Parathyroid adenoma (tissue), 2 donors: ENCODE measurements around the gene AGPAT2.

Experiments
- H2AFZ ChIP-seq: fragments of 300-600 bp; sonication (generic); one replicate; pipeline ENCODE4 v1.7.0; 2017; ENCODE audit warnings: antibody characterized with exemption, mild to moderate bottlenecking
- H3K27ac ChIP-seq: fragments of 300-600 bp; sonication (generic); one replicate; pipeline ENCODE4 v1.7.0; 2017
- H3K27me3 ChIP-seq: fragments of 300-600 bp; sonication (generic); one replicate; pipeline ENCODE4 v1.7.0; 2017; ENCODE audit warnings: low read length; ENCODE audit not compliant: control insufficient read depth, insufficient read depth
- H3K36me3 ChIP-seq: fragments of 300-600 bp; sonication (generic); one replicate; pipeline ENCODE4 v1.7.0; 2017; ENCODE audit warnings: low read length; ENCODE audit not compliant: control insufficient read depth, insufficient read depth
- H3K4me1 ChIP-seq: fragments of 300-600 bp; sonication (generic); one replicate; pipeline ENCODE4 v1.7.0; 2017; ENCODE audit warnings: control low read depth
- H3K4me2 ChIP-seq: fragments of 300-600 bp; sonication (generic); one replicate; pipeline ENCODE4 v1.7.0; 2017; ENCODE audit warnings: low read length
- H3K4me3 ChIP-seq: fragments of 300-600 bp; sonication (generic); one replicate; pipeline ENCODE4 v1.7.0; 2017; ENCODE audit warnings: low read depth, low read length
- H3K79me2 ChIP-seq: fragments of 300-600 bp; sonication (generic); one replicate; pipeline ENCODE4 v1.7.0; 2017; ENCODE audit warnings: control low read depth
- H3K9ac ChIP-seq: fragments of 300-600 bp; sonication (generic); one replicate; pipeline ENCODE4 v1.7.0; 2017; ENCODE audit warnings: mild to moderate bottlenecking
- H3K9me3 ChIP-seq: fragments of 300-600 bp; sonication (generic); one replicate; pipeline ENCODE4 v1.7.0; 2017; ENCODE audit warnings: low read length; ENCODE audit not compliant: control insufficient read depth
- TF ChIP-seq, protein P1 (sequence below): fragments of 300-600 bp; sonication (generic); IDR thresholded peaks from one replicate; pipeline ENCODE4 v1.7.0; 2017; ENCODE audit warnings: antibody characterized with exemption, mild to moderate bottlenecking
- donor health status: primary hyperparathyroidism.

The AGPAT2 gene

DNA sequence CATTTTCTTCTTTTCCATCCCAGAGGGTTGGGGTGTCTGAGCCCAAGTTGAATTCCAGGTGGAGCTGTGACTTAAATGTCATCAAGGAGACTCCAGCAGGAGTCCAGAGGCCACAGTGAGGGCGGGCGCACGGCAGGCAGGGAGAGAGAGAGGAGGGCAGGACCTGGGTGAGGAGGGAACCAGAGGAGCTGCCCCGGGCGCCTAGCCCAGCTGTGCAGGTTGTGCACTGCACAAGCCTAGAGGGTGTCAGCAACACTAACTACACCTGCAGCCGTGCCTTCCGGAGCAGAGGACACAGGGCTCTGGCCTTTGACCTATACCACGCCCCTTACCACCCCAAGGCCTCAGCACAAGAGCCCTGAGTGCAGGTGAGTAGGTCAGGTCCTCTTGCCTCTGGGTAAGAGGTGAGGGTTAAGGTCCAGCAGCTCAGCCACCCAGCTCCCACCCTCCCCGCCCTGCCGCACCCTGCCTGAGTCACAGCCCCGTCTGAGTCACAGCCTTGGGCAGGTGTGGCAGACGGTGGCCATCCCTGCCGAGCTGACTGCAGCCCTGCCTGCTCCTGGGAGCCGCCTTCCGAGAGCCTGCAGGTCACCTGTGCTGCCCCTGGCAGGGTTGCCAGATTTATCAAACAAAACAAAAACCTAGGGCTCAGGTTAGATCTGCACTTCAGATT, 6.4 kb upstream of the AGPAT2 start:
- Histone ChIP-seq H3K4me2 (no peak overlapping the region), H3K4me3 (no peak overlapping the region), H3K27ac (peak overlapping the region; percentile 2), H3K4me1 (no peaks in the 10 kb centered on the region), H3K27me3 (no peaks in the 10 kb centered on the region), H3K79me2 (no peaks in the 10 kb centered on the region), H3K9me3 (no peaks in the 10 kb centered on the region), H2AFZ (no peak overlapping the region), H3K9ac (no peak overlapping the region), H3K36me3 (no peaks in the 10 kb centered on the region)
- TF ChIP-seq, protein P1, sequence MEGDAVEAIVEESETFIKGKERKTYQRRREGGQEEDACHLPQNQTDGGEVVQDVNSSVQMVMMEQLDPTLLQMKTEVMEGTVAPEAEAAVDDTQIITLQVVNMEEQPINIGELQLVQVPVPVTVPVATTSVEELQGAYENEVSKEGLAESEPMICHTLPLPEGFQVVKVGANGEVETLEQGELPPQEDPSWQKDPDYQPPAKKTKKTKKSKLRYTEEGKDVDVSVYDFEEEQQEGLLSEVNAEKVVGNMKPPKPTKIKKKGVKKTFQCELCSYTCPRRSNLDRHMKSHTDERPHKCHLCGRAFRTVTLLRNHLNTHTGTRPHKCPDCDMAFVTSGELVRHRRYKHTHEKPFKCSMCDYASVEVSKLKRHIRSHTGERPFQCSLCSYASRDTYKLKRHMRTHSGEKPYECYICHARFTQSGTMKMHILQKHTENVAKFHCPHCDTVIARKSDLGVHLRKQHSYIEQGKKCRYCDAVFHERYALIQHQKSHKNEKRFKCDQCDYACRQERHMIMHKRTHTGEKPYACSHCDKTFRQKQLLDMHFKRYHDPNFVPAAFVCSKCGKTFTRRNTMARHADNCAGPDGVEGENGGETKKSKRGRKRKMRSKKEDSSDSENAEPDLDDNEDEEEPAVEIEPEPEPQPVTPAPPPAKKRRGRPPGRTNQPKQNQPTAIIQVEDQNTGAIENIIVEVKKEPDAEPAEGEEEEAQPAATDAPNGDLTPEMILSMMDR: no peak

GRCh38 chr9:136693135-136693489, 5.9 kb upstream of the AGPAT2 start:
- Histone ChIP-seq H3K36me3 (no peaks in the 10 kb centered on the region), H3K4me2 (no peak overlapping the region), H3K9ac (no peak overlapping the region), H3K4me3 (no peak overlapping the region), H2AFZ (no peak overlapping the region), H3K27me3 (no peaks in the 10 kb centered on the region), H3K79me2 (no peaks in the 10 kb centered on the region), H3K9me3 (no peaks in the 10 kb centered on the region), H3K4me1 (no peaks in the 10 kb centered on the region), H3K27ac (peak overlapping the region; percentile 2)
- TF ChIP-seq, protein P1: no peak

DNA sequence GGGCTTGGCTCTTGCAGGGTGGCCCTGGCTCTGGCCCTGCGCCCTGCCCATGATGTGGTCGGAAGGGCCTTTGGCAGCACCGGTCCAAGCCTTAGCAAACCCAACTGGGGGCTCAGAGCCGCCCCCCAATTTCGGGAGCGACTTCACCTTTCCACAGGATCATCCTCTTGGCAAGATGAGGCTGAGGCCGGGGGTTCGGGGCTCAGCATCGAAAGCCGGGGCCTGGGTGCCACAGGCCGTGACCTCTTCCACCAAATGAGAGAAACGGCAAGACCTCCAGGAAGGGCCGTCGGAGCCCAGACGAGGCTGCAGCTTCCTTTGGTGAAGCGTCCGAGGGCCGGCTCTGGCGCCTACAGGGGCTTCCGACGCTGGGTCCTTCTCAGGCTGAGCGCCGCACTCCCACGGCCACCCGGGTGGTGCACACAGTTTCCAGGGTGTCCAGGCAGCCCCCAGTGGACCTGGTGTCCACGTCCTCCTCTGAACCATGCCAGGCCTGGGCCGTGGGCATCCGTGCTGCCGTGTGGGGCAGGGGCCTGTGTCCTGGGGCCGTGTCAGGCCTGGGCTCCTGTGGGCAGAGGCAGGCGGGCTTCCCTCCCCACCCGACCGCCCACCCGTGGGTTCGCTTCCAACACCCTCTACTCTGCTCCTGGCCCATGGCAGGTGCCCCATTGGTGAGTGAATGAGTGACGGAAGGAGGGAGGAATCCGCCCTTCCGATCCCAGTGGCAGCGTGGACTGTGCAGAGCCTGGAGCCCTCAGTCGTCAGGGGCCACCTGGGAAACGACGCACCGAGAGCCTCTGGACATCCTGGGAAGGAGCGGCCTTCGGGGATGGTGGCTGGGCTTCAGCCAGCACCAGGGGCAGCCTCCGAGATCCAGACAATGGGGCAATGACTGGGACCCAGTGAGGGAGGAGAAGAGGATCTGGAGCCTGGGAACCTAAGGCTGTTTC, 5.2 kb upstream of the AGPAT2 start:
- H3K4me1 ChIP-seq: no peaks in the 10 kb centered on the region
- H3K9me3 ChIP-seq: no peaks in the 10 kb centered on the region
- no peak overlapping the region for H3K4me3 ChIP-seq
- H3K4me2 ChIP-seq: no peak overlapping the region
- H3K36me3 ChIP-seq: no peaks in the 10 kb centered on the region
- no peaks in the 10 kb centered on the region for H3K27me3 ChIP-seq
- H2AFZ ChIP-seq: no peak overlapping the region
- TF ChIP-seq, protein P1: no peak
- H3K27ac ChIP-seq: no peak overlapping the region
- no peaks in the 10 kb centered on the region for H3K79me2 ChIP-seq
- no peak overlapping the region for H3K9ac ChIP-seq

DNA sequence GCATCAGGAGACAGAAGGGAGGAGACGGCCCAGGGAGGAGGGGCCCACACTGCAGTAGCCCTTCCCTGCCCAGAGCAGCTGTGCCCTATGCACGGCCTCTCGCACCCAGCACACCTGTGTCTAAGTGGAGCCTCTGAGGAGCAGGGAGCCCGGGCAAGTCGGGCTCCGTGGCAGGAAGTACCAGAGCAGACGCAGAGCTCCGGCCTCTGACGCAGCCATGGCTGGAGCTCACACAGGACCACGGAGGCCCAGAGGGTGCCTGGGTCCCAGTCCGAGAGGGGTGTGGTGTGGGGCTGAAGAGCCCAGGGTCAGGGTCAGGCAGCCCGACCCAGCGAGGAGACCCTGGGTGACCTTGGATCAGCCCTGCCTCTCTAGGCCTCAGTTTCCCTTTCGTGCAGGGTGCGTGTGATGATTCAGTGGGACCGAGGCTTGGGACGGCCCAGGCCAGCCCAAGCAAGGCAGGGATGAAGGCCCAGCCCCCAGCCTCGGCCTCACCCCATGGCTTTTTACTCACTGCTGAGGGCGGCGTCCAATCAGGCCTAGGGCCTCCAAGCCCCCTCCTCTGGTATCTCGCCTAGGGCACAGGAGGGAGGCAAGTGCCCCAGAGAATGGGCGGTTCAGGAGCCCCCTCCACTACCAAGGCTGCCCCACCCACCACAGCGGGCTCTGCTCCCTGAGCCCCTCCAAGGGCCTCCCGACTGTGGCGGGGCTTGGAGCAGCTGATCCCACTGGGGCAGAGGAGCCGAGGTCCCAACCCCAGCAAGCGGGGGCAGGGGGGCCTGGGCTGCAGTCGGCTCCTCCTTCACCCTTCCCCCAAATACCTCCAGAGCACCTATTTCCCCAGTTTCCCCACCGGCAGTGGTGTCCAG, 4.3 kb upstream of the AGPAT2 start:
- H2AFZ ChIP-seq: no peak overlapping the region
- no peaks in the 10 kb centered on the region for H3K36me3 ChIP-seq
- TF ChIP-seq, protein P1: no peak
- H3K79me2 ChIP-seq: no peaks in the 10 kb centered on the region
- H3K4me2 ChIP-seq: peak overlapping the region; percentile 9
- no peaks in the 10 kb centered on the region for H3K4me1 ChIP-seq
- no peaks in the 10 kb centered on the region for H3K9me3 ChIP-seq
- no peaks in the 10 kb centered on the region for H3K27me3 ChIP-seq
- no peak overlapping the region for H3K27ac ChIP-seq
- H3K4me3 ChIP-seq: no peak overlapping the region
- H3K9ac ChIP-seq: no peak overlapping the region
